IPS-18a (cell line): ENCODE measurements around the gene ATOSA.

Source experiments
- H3K27ac ChIP-seq: one replicate; pipeline ENCODE4 v1.5.1; 2013; ENCODE audit warnings: low read length
- H3K27me3 ChIP-seq: one replicate; pipeline ENCODE4 v1.6.1; 2013; ENCODE audit warnings: mild to moderate bottlenecking, low read length; ENCODE audit not compliant: control insufficient read depth, insufficient read depth
- H3K36me3 ChIP-seq: one replicate; pipeline ENCODE4 v1.6.1; 2013; ENCODE audit warnings: low read depth, low read length; ENCODE audit not compliant: control insufficient read depth
- H3K4me1 ChIP-seq: one replicate; pipeline ENCODE4 v1.6.1; 2013; ENCODE audit warnings: low read depth, low read length; ENCODE audit not compliant: control insufficient read depth
- H3K4me3 ChIP-seq: one replicate; pipeline ENCODE4 v1.5.1; 2013; ENCODE audit warnings: low read length
- H3K9ac ChIP-seq: one replicate; pipeline ENCODE4 v1.6.1; 2013; ENCODE audit warnings: mild to moderate bottlenecking, low read length, moderate library complexity
- H3K9me3 ChIP-seq: one replicate; pipeline ENCODE4 v1.6.1; 2013; ENCODE audit warnings: low read depth, low read length; ENCODE audit not compliant: control insufficient read depth

ATOSA gene, protein sequence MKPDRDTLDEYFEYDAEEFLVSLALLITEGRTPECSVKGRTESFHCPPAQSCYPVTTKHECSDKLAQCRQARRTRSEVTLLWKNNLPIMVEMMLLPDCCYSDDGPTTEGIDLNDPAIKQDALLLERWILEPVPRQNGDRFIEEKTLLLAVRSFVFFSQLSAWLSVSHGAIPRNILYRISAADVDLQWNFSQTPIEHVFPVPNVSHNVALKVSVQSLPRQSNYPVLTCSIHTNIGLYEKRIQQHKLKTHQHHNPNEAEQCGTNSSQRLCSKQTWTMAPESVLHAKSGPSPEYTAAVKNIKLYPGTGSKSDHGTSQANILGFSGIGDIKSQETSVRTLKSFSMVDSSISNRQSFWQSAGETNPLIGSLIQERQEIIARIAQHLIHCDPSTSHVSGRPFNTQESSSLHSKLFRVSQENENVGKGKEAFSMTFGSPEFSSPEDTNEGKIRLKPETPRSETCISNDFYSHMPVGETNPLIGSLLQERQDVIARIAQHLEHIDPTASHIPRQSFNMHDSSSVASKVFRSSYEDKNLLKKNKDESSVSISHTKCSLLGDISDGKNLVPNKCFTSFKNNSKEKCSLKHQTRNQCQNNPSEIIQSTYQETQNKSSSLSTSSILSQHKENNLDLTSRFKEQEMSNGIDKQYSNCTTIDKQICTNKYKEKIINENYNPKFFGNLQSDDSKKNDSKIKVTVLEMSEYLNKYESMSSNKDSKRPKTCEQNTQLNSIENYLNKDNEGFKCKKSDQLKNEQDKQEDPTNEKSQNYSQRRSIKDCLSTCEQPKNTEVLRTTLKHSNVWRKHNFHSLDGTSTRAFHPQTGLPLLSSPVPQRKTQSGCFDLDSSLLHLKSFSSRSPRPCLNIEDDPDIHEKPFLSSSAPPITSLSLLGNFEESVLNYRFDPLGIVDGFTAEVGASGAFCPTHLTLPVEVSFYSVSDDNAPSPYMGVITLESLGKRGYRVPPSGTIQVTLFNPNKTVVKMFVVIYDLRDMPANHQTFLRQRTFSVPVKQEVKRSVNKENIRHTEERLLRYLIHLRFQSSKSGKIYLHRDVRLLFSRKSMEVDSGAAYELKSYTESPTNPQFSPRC

DNA sequence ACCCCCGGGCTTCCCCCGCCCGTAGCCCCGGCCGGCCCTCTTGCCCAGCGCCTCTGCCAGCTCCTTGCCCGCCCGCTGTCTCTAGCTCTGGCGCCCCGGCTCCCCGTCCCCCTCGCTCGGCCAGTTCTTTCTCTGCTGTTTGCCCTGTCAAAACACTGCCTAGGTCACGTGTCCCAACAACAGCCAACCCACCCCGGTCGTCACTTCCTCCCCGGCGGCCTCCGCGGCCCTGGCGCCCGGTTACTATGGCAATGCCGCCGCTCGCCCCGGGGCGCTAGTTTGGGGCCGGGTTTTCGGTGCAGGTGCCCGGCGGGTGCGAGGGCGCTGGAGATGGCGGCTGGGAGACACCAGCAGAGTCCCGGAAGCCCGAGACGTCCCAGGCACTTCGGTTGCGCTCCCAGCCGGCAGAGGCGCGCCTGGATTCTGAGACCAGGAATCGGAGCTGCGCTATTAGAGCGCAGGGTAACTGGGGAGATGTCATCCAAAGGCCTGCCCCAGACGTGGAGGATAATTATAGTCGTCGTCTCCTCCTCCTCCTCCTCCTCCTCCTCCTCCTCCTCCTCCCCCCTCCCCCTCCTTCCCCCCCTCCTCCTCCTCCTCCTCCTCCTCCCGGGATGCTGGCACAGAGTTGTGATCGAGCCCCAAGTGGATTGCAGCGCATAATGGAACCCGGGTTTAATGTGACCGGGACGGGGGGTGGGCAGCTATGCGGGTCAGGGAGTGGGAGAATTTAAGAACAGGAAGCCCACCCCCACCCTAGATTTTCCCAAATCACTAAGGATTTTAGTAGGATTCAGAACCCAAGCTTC, at the start of gene ATOSA:
Gene ATOSA, minus strand, starts transcription at position 157 of the 809 bp plus-strand sequence. CDS start 1,367 bp downstream, outside the sequence.
- Histone ChIP-seq H3K4me1 (peaks cover 10% of the 10 kb centered on the region), H3K9ac (peak within 1 kb of the TSS; percentile 44), H3K9me3 (no peaks in the 10 kb centered on the region), H3K27ac (no peak within 1 kb of the TSS), H3K36me3 (no peaks in the 10 kb centered on the region), H3K27me3 (peaks cover 23% of the 10 kb centered on the region), H3K4me3 (peak within 1 kb of the TSS; percentile 73)

DNA sequence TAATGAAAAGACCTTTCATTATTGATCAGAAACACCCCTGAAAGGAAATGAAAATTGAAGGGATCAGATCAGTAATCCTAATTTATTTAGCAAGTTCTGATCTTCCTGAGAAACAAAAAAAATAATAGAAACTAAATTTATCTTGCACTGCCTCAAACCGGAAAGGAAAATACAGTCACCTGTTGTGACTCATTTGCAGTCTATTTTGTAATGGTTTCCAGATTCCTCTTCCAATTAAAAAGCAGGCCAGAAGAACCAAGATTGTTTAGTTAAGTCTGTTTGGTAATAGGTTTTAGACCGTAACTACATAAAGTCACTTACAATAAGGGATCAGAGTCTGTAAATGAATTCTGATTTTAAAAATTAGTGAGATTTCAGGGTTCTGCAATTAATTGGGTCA, 49.7 kb upstream of the ATOSA start:
- H3K4me3 ChIP-seq: no peak overlapping the region
- H3K9ac ChIP-seq: no peak overlapping the region
- H3K36me3 ChIP-seq: no peaks in the 10 kb centered on the region
- H3K9me3 ChIP-seq: no peaks in the 10 kb centered on the region
- no peaks in the 10 kb centered on the region for H3K27me3 ChIP-seq
- no peak overlapping the region for H3K27ac ChIP-seq
- H3K4me1 ChIP-seq: peaks cover 7% of the 10 kb centered on the region

DNA sequence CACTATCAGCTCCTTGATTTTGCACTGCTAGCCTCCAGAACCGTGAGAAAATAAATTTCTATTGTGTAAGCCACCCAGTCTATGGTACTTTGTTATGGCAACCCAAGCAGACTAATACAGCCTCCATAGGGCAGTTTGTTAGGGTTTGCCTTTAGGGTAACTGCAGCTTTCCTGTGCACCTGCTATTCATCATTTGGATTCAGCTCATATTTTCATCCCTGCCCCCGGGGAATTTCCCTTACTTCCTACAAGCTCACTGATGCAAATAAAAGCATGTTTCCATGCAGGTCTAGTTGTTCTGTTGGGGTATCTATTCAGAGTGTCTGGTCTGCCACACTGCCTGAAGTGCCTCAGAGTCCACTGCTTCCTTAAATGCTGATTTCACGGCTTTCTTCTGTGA, 48.6 kb upstream of the ATOSA start:
- Histone ChIP-seq H3K4me3 (no peak overlapping the region), H3K27me3 (no peaks in the 10 kb centered on the region), H3K4me1 (no peaks in the 10 kb centered on the region), H3K9ac (no peak overlapping the region), H3K9me3 (no peaks in the 10 kb centered on the region), H3K27ac (no peak overlapping the region), H3K36me3 (no peaks in the 10 kb centered on the region)

DNA sequence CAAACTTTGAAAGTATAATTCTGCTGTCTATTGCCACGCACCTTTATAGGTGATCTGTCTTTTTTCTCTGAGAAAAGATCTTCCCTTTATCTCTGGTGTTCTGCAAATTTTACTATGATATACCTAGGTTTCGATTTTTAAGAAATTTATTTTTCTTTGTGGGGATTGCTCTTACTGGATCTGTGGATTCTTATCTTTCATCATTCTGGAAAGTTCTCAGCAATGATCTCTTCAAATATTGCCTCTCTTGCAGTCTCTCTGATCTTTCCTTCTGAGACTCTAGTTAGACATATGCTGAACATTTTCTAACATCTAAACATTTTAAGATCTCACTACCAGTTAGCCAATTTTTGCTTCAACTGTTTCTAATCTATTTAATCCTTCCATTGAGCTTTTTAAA, 47.0 kb upstream of the ATOSA start:
- Histone ChIP-seq H3K36me3 (no peaks in the 10 kb centered on the region), H3K27ac (no peak overlapping the region), H3K4me1 (no peaks in the 10 kb centered on the region), H3K4me3 (no peak overlapping the region), H3K9ac (no peak overlapping the region), H3K9me3 (no peaks in the 10 kb centered on the region), H3K27me3 (no peaks in the 10 kb centered on the region)

DNA sequence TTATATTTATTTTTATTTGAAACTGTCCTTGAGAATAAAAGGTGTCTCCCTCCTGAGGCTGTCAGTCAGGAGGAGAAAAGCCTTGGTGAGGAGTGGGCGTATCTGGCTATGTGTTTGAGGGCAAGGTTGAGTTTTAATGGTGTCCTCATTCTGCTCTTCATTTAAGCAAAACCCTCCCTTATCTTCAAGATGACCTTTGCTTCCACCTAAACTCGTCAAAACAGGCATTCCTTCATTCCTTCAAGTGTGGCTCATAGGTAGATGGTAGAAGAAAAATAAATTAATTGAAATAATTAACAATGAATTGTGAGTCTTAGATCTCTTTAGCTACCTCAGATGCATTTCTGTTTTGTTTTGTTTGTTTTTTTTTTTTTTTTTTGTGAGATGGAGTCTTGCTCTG, 39.4 kb upstream of the ATOSA start:
- Histone ChIP-seq H3K4me1 (peaks cover 6% of the 10 kb centered on the region), H3K27ac (no peak overlapping the region), H3K27me3 (no peaks in the 10 kb centered on the region), H3K9ac (no peak overlapping the region), H3K4me3 (no peak overlapping the region), H3K36me3 (no peaks in the 10 kb centered on the region), H3K9me3 (no peaks in the 10 kb centered on the region)

DNA sequence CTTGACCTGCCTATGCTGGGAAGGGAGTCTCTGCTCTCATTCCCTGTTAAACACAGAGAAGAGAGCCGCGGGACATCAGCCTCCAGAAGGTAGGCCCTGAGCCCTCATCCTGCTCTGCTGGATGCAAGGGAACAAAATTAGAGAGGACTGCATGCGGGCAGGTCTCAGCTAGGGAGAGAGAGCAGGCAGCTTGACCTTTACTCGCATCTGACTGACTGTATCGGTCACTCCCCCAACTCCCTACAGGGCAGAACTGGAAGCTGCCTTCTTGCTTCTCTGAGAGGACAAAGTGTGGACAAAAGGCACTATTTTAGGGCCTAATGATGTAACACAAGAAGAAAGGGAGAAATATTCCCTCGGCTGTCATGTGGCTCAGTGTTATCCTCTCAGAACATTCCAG, 38.7 kb upstream of the ATOSA start:
- Histone ChIP-seq H3K27me3 (no peaks in the 10 kb centered on the region), H3K27ac (no peak overlapping the region), H3K4me1 (peaks cover 6% of the 10 kb centered on the region), H3K36me3 (no peaks in the 10 kb centered on the region), H3K9me3 (no peaks in the 10 kb centered on the region), H3K4me3 (no peak overlapping the region), H3K9ac (no peak overlapping the region)

DNA sequence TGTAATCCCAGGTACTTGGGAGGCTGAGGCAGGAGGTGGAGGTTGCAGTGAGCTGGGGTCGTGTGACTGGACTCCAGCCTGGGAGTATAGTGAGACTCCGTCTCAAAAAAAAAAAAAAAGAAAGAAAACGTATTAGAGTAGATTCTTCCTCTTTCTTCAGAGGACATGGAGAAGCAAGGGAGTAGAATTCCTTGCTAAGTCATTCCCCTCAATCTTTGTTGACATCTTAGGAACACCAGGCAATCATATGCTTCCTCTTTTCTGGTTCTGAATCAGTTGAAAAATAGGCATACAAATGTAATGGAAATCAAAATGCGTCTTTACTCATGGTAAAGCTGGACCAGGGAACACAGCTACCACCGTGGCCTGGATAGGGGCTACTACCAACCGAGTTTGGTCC, 38.3 kb upstream of the ATOSA start:
- Histone ChIP-seq H3K4me3 (no peak overlapping the region), H3K27me3 (no peaks in the 10 kb centered on the region), H3K9ac (no peak overlapping the region), H3K27ac (no peak overlapping the region), H3K4me1 (peaks cover 6% of the 10 kb centered on the region), H3K9me3 (no peaks in the 10 kb centered on the region), H3K36me3 (no peaks in the 10 kb centered on the region)

DNA sequence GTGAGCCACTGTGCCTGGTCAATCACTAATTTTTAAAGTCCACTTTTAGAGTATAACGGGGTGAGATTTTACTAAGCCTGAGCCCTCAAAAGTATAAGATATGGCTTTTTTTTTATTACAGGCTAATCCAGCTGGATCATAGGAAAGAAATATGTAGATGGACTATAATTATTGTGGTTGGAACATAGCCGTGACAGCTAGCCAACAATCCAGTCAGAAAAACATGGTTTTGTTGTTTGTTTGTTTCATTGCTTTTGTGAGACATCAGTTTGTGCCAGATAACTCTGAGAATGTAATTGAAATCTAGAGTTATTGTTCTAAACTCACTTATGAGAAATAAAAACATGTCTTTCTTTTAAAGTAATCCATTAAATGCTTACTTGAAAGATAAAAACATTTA, 37.3 kb upstream of the ATOSA start:
- Histone ChIP-seq H3K9me3 (no peaks in the 10 kb centered on the region), H3K36me3 (no peaks in the 10 kb centered on the region), H3K27me3 (no peaks in the 10 kb centered on the region), H3K4me3 (no peak overlapping the region), H3K9ac (no peak overlapping the region), H3K4me1 (peaks cover 6% of the 10 kb centered on the region), H3K27ac (no peak overlapping the region)

DNA sequence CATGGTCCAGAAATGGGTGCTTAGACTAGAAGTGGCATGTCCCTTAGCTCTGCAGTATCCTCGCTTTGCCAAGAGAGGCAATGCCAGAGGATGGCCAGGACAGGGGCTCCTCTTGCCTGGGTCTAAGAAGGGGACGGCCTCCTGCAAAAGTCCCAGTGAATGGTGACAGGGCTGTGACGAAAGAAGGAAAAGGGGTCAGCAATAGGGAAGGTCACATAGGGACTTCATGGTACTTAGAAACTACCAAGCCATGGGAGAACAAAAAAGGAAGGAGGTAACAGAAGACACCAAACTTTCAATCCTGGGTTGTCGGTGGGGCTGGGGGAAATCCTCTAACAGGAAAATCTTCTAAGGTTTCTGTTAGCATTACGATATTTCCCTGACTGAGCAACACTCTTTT, 36.2 kb upstream of the ATOSA start:
- H3K4me3 ChIP-seq: no peak overlapping the region
- no peaks in the 10 kb centered on the region for H3K36me3 ChIP-seq
- H3K9ac ChIP-seq: no peak overlapping the region
- peaks cover 6% of the 10 kb centered on the region for H3K4me1 ChIP-seq
- no peaks in the 10 kb centered on the region for H3K9me3 ChIP-seq
- H3K27ac ChIP-seq: no peak overlapping the region
- no peaks in the 10 kb centered on the region for H3K27me3 ChIP-seq

DNA sequence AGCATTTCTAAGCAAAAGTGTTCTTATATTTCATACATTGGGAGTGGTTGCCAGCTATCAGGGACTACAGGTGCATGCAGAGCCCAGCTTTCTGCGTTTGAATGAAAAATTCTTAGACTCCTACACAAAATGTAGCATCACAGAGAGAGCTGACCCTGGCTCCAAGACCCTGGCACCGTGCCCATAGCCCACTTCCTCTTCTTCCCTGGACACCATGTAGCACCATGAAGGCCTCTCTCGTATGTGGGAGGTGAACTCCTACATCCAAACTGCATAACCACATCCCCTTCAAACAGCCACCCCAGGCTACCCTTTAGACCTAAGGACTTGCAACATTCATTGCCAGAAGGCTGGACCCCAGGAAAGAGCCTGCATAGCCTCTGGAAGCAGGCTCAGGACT, 35.8 kb upstream of the ATOSA start:
- Histone ChIP-seq H3K36me3 (no peaks in the 10 kb centered on the region), H3K9me3 (no peaks in the 10 kb centered on the region), H3K4me3 (no peak overlapping the region), H3K4me1 (peaks cover 8% of the 10 kb centered on the region), H3K27me3 (no peaks in the 10 kb centered on the region), H3K9ac (no peak overlapping the region), H3K27ac (no peak overlapping the region)
